ENCODE data around the gene MRPL17. TPM values are rescaled to one million over a fixed set of nuclear protein-coding genes. Genes with fewer than 3 reads are reported as not detected.

MRPL17 gene
- total RNA-seq, 1 experiment from 2014 or later = 38.7 TPM

- no peaks in the 10 kb centered on the region; the same call in none of the 2 replicates for H3K4me1 ChIP-seq (replicated peaks)
- H3K27ac ChIP-seq = no peak overlapping the region
- peak overlapping the region; percentile 41 for H3K4me3 ChIP-seq
- DNase-seq (ENCODE audit: low read depth in 1 of 2, low spot score in 2 of 2) = no peak
- H3K27me3 ChIP-seq (replicated peaks) = no peaks in the 10 kb centered on the region
- no peaks in the 10 kb centered on the region for H3K9me3 ChIP-seq (replicated peaks)
- H3K36me3 ChIP-seq = no peaks in the 10 kb centered on the region
Measured at GRCh38 chr11:6655020-6655789, 27.9 kb downstream of the MRPL17 start.

- peak overlapping the region; percentile 41 for H3K4me3 ChIP-seq
Measured at GRCh38 chr11:6654281-6655019, 28.7 kb downstream of the MRPL17 start.

GRCh38 chr11:6653656-6654055 is 29.5 kb downstream of the MRPL17 start:
- H3K27ac ChIP-seq = no peak overlapping the region
- H3K27me3 ChIP-seq (replicated peaks) = no peaks in the 10 kb centered on the region
- no peak for DNase-seq (ENCODE audit: low read depth in 1 of 2, low spot score in 2 of 2)
- H3K4me3 ChIP-seq = no peak overlapping the region
- no peaks in the 10 kb centered on the region for H3K9me3 ChIP-seq (replicated peaks)
- H3K4me1 ChIP-seq (replicated peaks) = no peaks in the 10 kb centered on the region; the same call in none of the 2 replicates
- H3K36me3 ChIP-seq = no peaks in the 10 kb centered on the region

More at GRCh38 chr11:6654281-6655019, 28.7 kb downstream of the MRPL17 start:
- no peak overlapping the region for H3K27ac ChIP-seq
- no peaks in the 10 kb centered on the region for H3K27me3 ChIP-seq (replicated peaks)
- no peak for DNase-seq (ENCODE audit: low read depth in 1 of 2, low spot score in 2 of 2)
- no peaks in the 10 kb centered on the region for H3K9me3 ChIP-seq (replicated peaks)
- no peaks in the 10 kb centered on the region for H3K36me3 ChIP-seq
- H3K4me1 ChIP-seq (replicated peaks) = no peaks in the 10 kb centered on the region; the same call in none of the 2 replicates

- no peak overlapping the region for H3K4me3 ChIP-seq
- no peaks in the 10 kb centered on the region for H3K9me3 ChIP-seq (replicated peaks)
- no peak overlapping the region for H3K27ac ChIP-seq
- DNase-seq (ENCODE audit: low read depth in 1 of 2, low spot score in 2 of 2) = no peak
- H3K27me3 ChIP-seq (replicated peaks) = no peaks in the 10 kb centered on the region
- H3K36me3 ChIP-seq = no peaks in the 10 kb centered on the region
- no peaks in the 10 kb centered on the region; the same call in none of the 2 replicates for H3K4me1 ChIP-seq (replicated peaks)
Measured at GRCh38 chr11:6653097-6653496, 30.0 kb downstream of the MRPL17 start.

GRCh38 chr11:6652182-6652581 is 31.0 kb downstream of the MRPL17 start:
- Histone ChIP-seq H3K27ac (no peak overlapping the region), H3K9me3 (replicated peaks) (no peaks in the 10 kb centered on the region), H3K4me1 (replicated peaks) (no peaks in the 10 kb centered on the region; the same call in none of the 2 replicates), H3K36me3 (no peaks in the 10 kb centered on the region), H3K27me3 (replicated peaks) (no peaks in the 10 kb centered on the region), H3K4me3 (no peak overlapping the region)
- DNase-seq (ENCODE audit: low read depth in 1 of 2, low spot score in 2 of 2) = no peak

- DNase-seq (ENCODE audit: low read depth in 1 of 2, low spot score in 2 of 2) = no peak
- Histone ChIP-seq H3K27me3 (replicated peaks) (no peaks in the 10 kb centered on the region), H3K4me3 (no peak overlapping the region), H3K4me1 (replicated peaks) (no peaks in the 10 kb centered on the region; the same call in none of the 2 replicates), H3K9me3 (replicated peaks) (no peaks in the 10 kb centered on the region), H3K36me3 (no peaks in the 10 kb centered on the region), H3K27ac (no peak overlapping the region)
Measured at GRCh38 chr11:6650980-6651379, 32.2 kb downstream of the MRPL17 start.

- Histone ChIP-seq H3K9me3 (replicated peaks) (no peaks in the 10 kb centered on the region), H3K27ac (no peak overlapping the region), H3K4me3 (no peak overlapping the region), H3K27me3 (replicated peaks) (no peaks in the 10 kb centered on the region), H3K4me1 (replicated peaks) (no peaks in the 10 kb centered on the region; the same call in 1 of the 2 replicates), H3K36me3 (no peaks in the 10 kb centered on the region)
- DNase-seq (ENCODE audit: low read depth in 1 of 2, low spot score in 2 of 2) = no peak
Measured at GRCh38 chr11:6650104-6650503, 33.0 kb downstream of the MRPL17 start.

GRCh38 chr11:6648501-6648900 is 34.6 kb downstream of the MRPL17 start:
- Histone ChIP-seq H3K4me1 (replicated peaks) (no peaks in the 10 kb centered on the region), H3K27ac (no peak overlapping the region), H3K4me3 (no peak overlapping the region), H3K27me3 (replicated peaks) (no peaks in the 10 kb centered on the region), H3K36me3 (no peaks in the 10 kb centered on the region), H3K9me3 (replicated peaks) (no peaks in the 10 kb centered on the region)
- DNase-seq (ENCODE audit: low read depth in 1 of 2, low spot score in 2 of 2) = no peak

GRCh38 chr11:6647836-6648235 is 35.3 kb downstream of the MRPL17 start:
- Histone ChIP-seq H3K27ac (no peak overlapping the region), H3K4me1 (replicated peaks) (no peaks in the 10 kb centered on the region), H3K9me3 (replicated peaks) (no peaks in the 10 kb centered on the region), H3K4me3 (no peak overlapping the region), H3K36me3 (no peaks in the 10 kb centered on the region), H3K27me3 (replicated peaks) (no peaks in the 10 kb centered on the region)
- no peak for DNase-seq (ENCODE audit: low read depth in 1 of 2, low spot score in 2 of 2)

- H3K4me3 ChIP-seq = no peak overlapping the region
- no peak for DNase-seq (ENCODE audit: low read depth in 1 of 2, low spot score in 2 of 2)
- no peaks in the 10 kb centered on the region for H3K9me3 ChIP-seq (replicated peaks)
- H3K27me3 ChIP-seq (replicated peaks) = no peaks in the 10 kb centered on the region
- no peaks in the 10 kb centered on the region for H3K4me1 ChIP-seq (replicated peaks)
- no peaks in the 10 kb centered on the region for H3K36me3 ChIP-seq
- no peak overlapping the region for H3K27ac ChIP-seq
Measured at GRCh38 chr11:6646918-6647679, 36.0 kb downstream of the MRPL17 start.

GRCh38 chr11:6646576-6646917 is 36.6 kb downstream of the MRPL17 start:
- Histone ChIP-seq H3K4me3 (no peak overlapping the region), H3K36me3 (no peaks in the 10 kb centered on the region), H3K4me1 (replicated peaks) (no peaks in the 10 kb centered on the region), H3K9me3 (replicated peaks) (no peaks in the 10 kb centered on the region), H3K27ac (no peak overlapping the region), H3K27me3 (replicated peaks) (no peaks in the 10 kb centered on the region)
- DNase-seq (ENCODE audit: low read depth in 1 of 2, low spot score in 2 of 2) = no peak

GRCh38 chr11:6646071-6646470 is 37.1 kb downstream of the MRPL17 start:
- DNase-seq (ENCODE audit: low read depth in 1 of 2, low spot score in 2 of 2) = no peak
- no peaks in the 10 kb centered on the region for H3K4me1 ChIP-seq (replicated peaks)
- no peaks in the 10 kb centered on the region for H3K27me3 ChIP-seq (replicated peaks)
- no peaks in the 10 kb centered on the region for H3K36me3 ChIP-seq
- no peak overlapping the region for H3K27ac ChIP-seq
- H3K4me3 ChIP-seq = no peak overlapping the region
- H3K9me3 ChIP-seq (replicated peaks) = no peaks in the 10 kb centered on the region

- H3K9me3 ChIP-seq (replicated peaks) = no peaks in the 10 kb centered on the region
- DNase-seq (ENCODE audit: low read depth in 1 of 2, low spot score in 2 of 2) = no peak
- no peaks in the 10 kb centered on the region for H3K36me3 ChIP-seq
- no peak overlapping the region for H3K4me3 ChIP-seq
- no peaks in the 10 kb centered on the region for H3K4me1 ChIP-seq (replicated peaks)
- H3K27me3 ChIP-seq (replicated peaks) = no peaks in the 10 kb centered on the region
- H3K27ac ChIP-seq = no peak overlapping the region
Measured at GRCh38 chr11:6642957-6643356, 40.2 kb downstream of the MRPL17 start.
